Mucosa of rectum (tissue), 2 donors: ENCODE data around the gene L1CAM.

Experiments used
- H3K27ac ChIP-seq, 2 donors: one replicate each; pipeline ENCODE4 v1.7.0; 2013; ENCODE audit warnings: inconsistent platforms in 2 of 2, low read depth in 2 of 2, low read length in 2 of 2
- H3K27me3 ChIP-seq, 2 donors: one replicate each; pipeline ENCODE4 v1.7.0; 2013; ENCODE audit warnings: low read length in 2 of 2; ENCODE audit not compliant: control insufficient read depth in 2 of 2, insufficient read depth in 2 of 2
- H3K36me3 ChIP-seq, 2 donors: one replicate each; pipeline ENCODE4 v1.7.0; 2013; ENCODE audit warnings: low read length in 2 of 2; ENCODE audit not compliant: control insufficient read depth in 2 of 2, insufficient read depth in 2 of 2
- H3K4me1 ChIP-seq, 2 donors: one replicate each; pipeline ENCODE4 v1.7.0; 2013; ENCODE audit warnings: low read length in 2 of 2, mild to moderate bottlenecking in 1 of 2; ENCODE audit not compliant: control insufficient read depth in 2 of 2, insufficient read depth in 2 of 2
- H3K4me3 ChIP-seq, 2 donors: one replicate each; pipeline ENCODE4 v1.7.0; 2013; ENCODE audit warnings: low read length in 2 of 2
- H3K9ac ChIP-seq, 2 donors: one replicate each; pipeline ENCODE4 v1.7.0; 2013; ENCODE audit warnings: low read length in 2 of 2, low read depth in 1 of 2, mild to moderate bottlenecking in 1 of 2
- H3K9me3 ChIP-seq, 2 donors: one replicate each; pipeline ENCODE4 v1.7.0; 2013; ENCODE audit warnings: low read length in 2 of 2; ENCODE audit not compliant: control insufficient read depth in 2 of 2
- donor health status: healthy.
- donor health status: Normal muscosa, but diverticular disease.

Gene L1CAM

DNA sequence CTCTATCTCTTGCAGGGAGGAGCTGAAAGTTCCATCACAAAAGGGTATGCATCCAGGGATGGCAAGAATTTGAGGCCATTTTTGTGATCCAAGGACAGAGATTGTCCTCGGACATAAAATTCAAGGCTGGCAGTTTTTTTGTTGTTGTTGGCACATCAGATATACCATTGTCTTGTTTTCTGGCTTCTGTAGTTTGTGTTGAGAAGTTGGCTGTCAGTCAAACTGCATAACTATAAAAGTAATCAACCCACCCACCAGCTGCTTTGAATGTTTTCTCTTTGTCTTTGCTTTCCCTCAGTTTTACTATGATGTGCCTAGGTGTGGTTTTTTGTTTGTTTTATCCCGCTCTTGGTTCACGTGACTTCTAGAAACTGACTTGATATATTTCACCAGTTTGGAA, 34.0 kb downstream of the L1CAM start:
- Histone ChIP-seq H3K27me3 (peaks cover 14 to 27% of the 10 kb centered on the region in 2 donors), H3K36me3 (no peaks in the 10 kb centered on the region), H3K4me3 (no peak overlapping the region), H3K4me1 (peaks cover 0 to 2% of the 10 kb centered on the region in 2 donors), H3K27ac (no peak overlapping the region), H3K9me3 (no peaks in the 10 kb centered on the region), H3K9ac (no peak overlapping the region)

DNA sequence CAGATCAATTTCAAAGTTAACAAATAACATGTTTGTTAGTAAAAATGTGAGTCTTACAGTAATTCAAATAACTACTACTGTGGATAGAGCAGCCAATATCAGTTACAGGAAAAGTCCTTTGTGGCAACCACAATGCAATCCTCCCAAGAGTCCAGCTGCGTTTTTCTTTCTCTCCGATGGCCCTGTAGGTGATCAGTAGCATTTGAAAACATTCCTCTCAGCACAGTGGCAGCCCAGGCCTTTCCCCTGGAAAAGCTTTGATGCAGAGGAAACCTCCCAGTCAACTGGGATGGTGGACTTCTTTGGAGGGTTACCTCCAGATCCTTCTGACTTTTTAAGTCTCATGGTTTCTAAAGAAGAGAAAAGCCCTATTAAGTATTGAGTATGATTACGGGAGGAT, 37.6 kb downstream of the L1CAM start:
- Histone ChIP-seq H3K27ac (no peak overlapping the region), H3K4me1 (no peaks in the 10 kb centered on the region), H3K9ac (no peak overlapping the region), H3K9me3 (no peaks in the 10 kb centered on the region), H3K36me3 (no peaks in the 10 kb centered on the region), H3K4me3 (no peak overlapping the region), H3K27me3 (peaks cover 15 to 18% of the 10 kb centered on the region in 2 donors)

DNA sequence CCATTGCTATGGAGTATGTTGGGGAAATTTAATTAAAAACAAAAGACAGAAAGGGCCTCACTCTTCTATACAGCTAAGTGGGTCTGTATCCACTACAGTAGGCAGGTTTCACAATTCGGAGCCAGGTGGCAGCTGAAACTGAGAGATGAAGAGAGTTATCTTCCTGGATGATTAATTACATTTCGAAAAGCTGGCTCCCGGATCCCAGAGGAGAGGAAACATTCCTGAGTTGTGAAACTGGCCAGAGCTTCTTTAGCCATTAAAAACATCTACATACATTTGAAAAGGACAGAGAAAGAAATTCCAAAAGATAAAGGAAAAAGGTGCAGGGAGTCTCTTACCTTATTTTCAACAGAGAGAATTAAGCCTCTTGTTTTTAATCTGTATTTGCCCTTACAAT, 40.1 kb downstream of the L1CAM start:
- Histone ChIP-seq H3K36me3 (no peaks in the 10 kb centered on the region), H3K4me1 (no peaks in the 10 kb centered on the region), H3K27me3 (peaks cover 15 to 21% of the 10 kb centered on the region in 2 donors), H3K9ac (no peak overlapping the region), H3K4me3 (no peak overlapping the region), H3K9me3 (no peaks in the 10 kb centered on the region), H3K27ac (no peak overlapping the region)

DNA sequence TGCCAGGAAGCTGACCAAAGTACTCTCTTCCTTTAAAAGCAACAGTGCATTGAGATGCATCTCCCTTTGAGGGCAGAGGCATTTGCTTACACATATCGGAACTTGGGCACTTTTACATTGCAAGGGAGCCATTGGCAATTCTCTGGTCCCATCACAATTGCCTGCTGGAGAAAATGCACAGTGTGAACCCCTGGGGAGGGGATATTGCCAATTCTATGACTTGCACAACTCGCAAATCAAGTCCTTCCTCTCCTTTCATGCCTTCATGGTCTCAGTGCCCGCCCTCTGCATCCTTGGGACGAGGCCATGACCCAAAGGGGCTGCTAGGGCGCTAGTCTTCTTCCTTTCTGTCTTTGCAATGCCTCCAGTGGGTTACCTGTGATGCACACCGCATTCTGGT, 40.8 kb downstream of the L1CAM start:
- Histone ChIP-seq H3K9ac (no peak overlapping the region), H3K27ac (no peak overlapping the region), H3K9me3 (no peaks in the 10 kb centered on the region), H3K36me3 (no peaks in the 10 kb centered on the region), H3K27me3 (peaks cover 12 to 19% of the 10 kb centered on the region in 2 donors), H3K4me3 (no peak overlapping the region), H3K4me1 (no peaks in the 10 kb centered on the region)

DNA sequence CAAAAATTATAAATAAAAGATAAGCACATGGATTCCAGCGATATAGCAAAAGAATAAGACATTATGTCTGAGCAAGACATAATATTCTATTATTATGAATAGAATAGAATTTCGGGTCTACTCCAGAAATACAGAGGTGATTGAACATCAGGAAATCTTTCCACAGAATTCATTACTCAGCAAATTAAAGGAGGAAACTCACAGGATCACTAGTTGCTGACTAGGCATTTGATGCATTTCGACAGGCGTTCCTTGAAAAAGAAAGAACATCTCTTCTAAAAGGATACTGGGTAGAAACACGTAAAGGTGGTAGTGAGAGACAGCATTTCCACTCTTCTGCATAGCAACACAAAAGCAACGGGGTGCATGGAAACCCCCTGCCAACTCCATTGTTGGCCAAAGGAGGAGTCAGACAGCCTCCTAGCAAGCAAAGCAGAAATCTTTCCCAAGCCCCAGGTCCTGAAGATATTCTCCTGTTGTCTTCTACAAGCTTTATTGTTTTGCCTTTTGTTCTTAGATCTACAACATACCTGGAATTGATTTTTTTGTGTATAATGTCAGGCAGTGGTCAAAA, 41.4 kb downstream of the L1CAM start:
- Histone ChIP-seq H3K4me3 (no peak overlapping the region), H3K27me3 (peaks cover 12 to 19% of the 10 kb centered on the region in 2 donors), H3K27ac (no peak overlapping the region), H3K9ac (no peak overlapping the region), H3K36me3 (no peaks in the 10 kb centered on the region), H3K4me1 (no peaks in the 10 kb centered on the region), H3K9me3 (no peaks in the 10 kb centered on the region)

DNA sequence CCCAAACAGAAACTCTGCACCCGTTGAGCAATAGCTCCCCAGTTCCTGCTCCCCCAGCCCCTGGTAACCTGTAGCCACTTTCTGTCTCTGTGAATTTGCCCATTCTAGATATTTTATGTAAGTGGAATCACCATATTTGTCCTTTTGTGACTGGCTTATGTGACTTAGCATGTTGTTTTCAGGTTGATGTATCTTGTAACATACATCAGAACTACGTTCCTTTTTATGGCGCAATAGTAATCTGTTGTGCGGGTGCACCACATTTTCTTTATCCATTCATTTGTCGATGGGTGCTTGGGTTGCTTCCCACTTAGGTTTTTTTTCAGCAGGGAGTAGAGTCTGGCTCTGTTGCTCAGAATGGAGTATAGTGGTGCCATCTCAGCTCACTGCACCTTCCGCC, 49.1 kb downstream of the L1CAM start:
- no peaks in the 10 kb centered on the region for H3K36me3 ChIP-seq
- H3K4me1 ChIP-seq: no peaks in the 10 kb centered on the region
- H3K4me3 ChIP-seq: no peak overlapping the region
- H3K9ac ChIP-seq: no peak overlapping the region
- peaks cover 0 to 3% of the 10 kb centered on the region in 2 donors for H3K9me3 ChIP-seq
- H3K27me3 ChIP-seq: peaks cover 5 to 15% of the 10 kb centered on the region in 2 donors
- no peak overlapping the region for H3K27ac ChIP-seq

DNA sequence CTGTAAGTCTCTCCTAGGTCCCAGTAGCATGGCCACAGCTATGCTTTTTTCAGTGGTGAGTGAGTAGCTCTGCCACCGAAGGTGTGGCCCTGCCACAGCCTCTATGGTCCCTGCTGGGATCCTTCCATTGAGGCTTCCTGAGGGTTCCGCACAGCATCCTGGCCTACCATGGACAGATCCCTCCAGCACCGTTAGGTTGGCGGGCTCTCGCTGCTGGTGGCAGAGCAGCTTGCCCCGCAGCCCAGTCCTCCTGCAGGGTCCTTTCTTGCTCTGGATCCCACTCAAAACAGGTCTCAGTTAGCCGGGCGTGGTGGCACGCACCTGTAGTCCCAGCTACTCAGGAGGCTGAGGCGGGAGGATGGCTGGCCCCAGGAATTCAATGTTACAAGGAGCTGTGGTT, 53.2 kb downstream of the L1CAM start:
- Histone ChIP-seq H3K27me3 (peaks cover 20 to 28% of the 10 kb centered on the region in 2 donors), H3K9me3 (peaks cover 0 to 3% of the 10 kb centered on the region in 2 donors), H3K27ac (no peak overlapping the region), H3K36me3 (no peaks in the 10 kb centered on the region), H3K4me1 (no peaks in the 10 kb centered on the region), H3K9ac (no peak overlapping the region), H3K4me3 (no peak overlapping the region)

DNA sequence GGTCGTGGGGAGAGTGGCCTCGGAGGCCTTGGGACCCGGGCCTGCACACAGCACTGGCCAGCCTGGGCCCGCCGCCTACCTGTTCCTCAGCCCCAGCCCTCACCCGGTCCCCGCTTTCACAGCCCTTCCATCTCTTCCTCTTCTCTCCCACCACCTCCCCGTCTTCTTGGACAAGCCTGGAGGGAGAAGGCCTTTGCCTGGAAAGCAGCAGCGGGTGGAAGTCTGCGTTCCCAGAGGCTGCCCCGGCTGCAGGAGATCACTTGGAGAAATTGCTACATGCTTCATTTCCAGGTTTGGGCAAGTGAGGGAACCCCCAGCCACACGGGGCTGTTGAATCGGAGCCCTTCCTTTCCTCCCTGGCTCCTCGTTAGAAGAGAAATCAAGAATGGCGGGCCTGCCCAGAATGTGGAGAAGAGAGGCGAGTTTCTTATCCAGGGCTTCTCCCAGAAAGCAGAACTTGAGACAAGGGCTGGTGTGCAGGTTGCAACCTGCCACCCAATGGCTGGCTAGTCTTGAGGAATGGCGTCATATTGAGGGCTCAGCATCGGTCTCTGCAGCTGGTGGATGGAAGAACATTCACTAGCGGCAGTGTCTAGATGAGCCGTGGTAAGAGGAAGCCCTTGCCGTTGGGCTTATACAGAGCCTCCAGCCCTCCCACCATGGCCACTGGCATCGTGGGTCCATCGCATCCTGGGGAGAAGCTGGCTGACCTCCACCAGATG, 54.4 kb downstream of the L1CAM start:
- peaks cover 21 to 31% of the 10 kb centered on the region in 2 donors for H3K27me3 ChIP-seq

DNA sequence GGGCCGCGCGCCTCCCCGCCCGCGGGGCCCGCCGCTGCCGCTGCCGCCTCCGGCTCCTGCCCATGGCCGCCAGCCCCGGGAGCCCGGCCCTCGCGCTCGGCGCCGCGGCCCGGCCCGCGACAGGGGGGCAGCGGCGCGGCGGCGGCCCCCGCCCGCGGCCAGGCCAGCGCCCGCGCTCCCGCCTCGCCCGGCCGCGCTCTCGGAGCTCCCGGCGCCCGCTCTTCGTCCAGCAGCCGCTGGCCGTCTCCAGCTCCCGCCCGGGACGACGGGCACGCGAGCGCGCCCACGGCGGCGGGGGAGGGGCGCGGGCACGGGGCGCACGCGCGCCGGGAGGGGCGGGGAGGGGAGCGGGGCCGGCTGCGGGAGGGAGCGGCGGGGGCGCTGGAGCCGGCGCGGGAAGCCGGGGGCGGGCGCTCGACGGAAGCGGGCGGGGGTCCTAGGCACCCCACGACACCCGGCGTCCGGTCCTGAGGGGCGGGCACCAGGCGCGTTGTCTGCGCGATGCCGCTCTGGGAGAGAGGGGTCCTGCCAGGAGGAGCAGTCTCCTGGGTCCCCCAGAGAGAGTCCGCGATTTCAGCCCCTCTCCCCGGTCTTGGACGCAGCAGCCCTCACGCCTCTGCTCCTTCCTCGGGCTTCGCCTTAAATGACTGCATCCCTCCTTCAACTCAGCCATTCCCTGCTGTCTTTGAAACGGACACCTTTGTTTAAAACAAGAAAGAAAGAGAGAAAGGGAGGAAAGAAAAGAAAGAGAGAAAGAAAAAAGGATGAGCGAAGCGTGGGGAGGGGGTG, 55.1 kb downstream of the L1CAM start:
- Histone ChIP-seq H3K27ac (no peak overlapping the region), H3K4me3 (no peak overlapping the region), H3K9me3 (peaks cover 0 to 4% of the 10 kb centered on the region in 2 donors), H3K27me3 (peaks cover 21 to 31% of the 10 kb centered on the region in 2 donors), H3K9ac (no peak overlapping the region), H3K4me1 (no peaks in the 10 kb centered on the region), H3K36me3 (no peaks in the 10 kb centered on the region)

More for the DNA sequence above, 54.4 kb downstream of the L1CAM start:
- no peak overlapping the region for H3K4me3 ChIP-seq
- no peaks in the 10 kb centered on the region for H3K36me3 ChIP-seq
- H3K9me3 ChIP-seq: peaks cover 0 to 4% of the 10 kb centered on the region in 2 donors
- H3K9ac ChIP-seq: no peak overlapping the region
- H3K4me1 ChIP-seq: no peaks in the 10 kb centered on the region
- no peak overlapping the region for H3K27ac ChIP-seq
